Liver (tissue), 9 donors: ENCODE measurements around the gene BRSK2. TPM values are rescaled to one million over a fixed set of nuclear protein-coding genes. Genes with fewer than 3 reads are reported as not detected.

Experiments used
- DNase-seq: peaks from one replicate; pipeline ENCODE4 v3.0.0-alpha.2; 2017; ENCODE audit warnings: low spot score
- H3K27ac ChIP-seq, 2 donors: one replicate each; pipeline ENCODE4 v1.7.0; 2013; ENCODE audit warnings: inconsistent platforms in 2 of 2, low read length in 2 of 2, control low read depth in 1 of 2, low read depth in 1 of 2, mild to moderate bottlenecking in 1 of 2
- H3K27me3 ChIP-seq, 4 donors: one replicate each; pipeline versions ENCODE4 v1.6.1 to v1.7.0; 2013; ENCODE audit warnings: low read length in 3 of 4, inconsistent platforms in 1 of 4, mild to moderate bottlenecking in 1 of 4, moderate library complexity in 1 of 4; ENCODE audit not compliant: control insufficient read depth in 4 of 4, insufficient read depth in 4 of 4
- H3K36me3 ChIP-seq, 4 donors: one replicate each; pipeline versions ENCODE4 v1.6.1 to v1.7.0; 2013; ENCODE audit warnings: low read length in 3 of 4, mild to moderate bottlenecking in 3 of 4, low read depth in 1 of 4, moderate library complexity in 1 of 4; ENCODE audit not compliant: control insufficient read depth in 4 of 4, insufficient read depth in 3 of 4
- H3K4me1 ChIP-seq, 4 donors: one replicate each; pipeline versions ENCODE4 v1.6.1 to v1.7.0; 2013; ENCODE audit warnings: low read length in 3 of 4, mild to moderate bottlenecking in 3 of 4, moderate library complexity in 1 of 4; ENCODE audit not compliant: control insufficient read depth in 4 of 4, insufficient read depth in 4 of 4
- H3K4me3 ChIP-seq, 3 donors: one replicate each; pipeline versions ENCODE4 v1.6.1 to v1.7.0; 2013; ENCODE audit warnings: low read length in 3 of 3, control low read depth in 1 of 3, low read depth in 1 of 3, mild to moderate bottlenecking in 1 of 3
- H3K9ac ChIP-seq, 2 donors: one replicate each; pipeline ENCODE4 v1.7.0; 2013; ENCODE audit warnings: low read length in 2 of 2, mild to moderate bottlenecking in 2 of 2, moderate library complexity in 2 of 2, control low read depth in 1 of 2, low read depth in 1 of 2
- H3K9me3 ChIP-seq, 4 donors: one replicate each; pipeline versions ENCODE4 v1.6.1 to v1.7.0; 2013; ENCODE audit warnings: low read length in 3 of 4; ENCODE audit not compliant: control insufficient read depth in 4 of 4
- CTCF ChIP-seq: fragments of 150-350 bp; IDR thresholded peaks from 2 replicates; pipeline ENCODE4 v1.5.1; 2017; ENCODE audit warnings: improper control_type of control experiment, low read depth, low read length; ENCODE audit not compliant: missing input control
- EGR1 ChIP-seq, 2 donors: IDR thresholded peaks; 2 replicates each; pipeline ENCODE4 v1.6.1; 2016 to 2018; ENCODE audit warnings: antibody characterized with exemption in 2 of 2, low read depth in 2 of 2
- FOXA1 ChIP-seq: IDR thresholded peaks from 2 replicates; pipeline ENCODE4 v1.6.1; 2016; ENCODE audit warnings: antibody characterized with exemption
- HNF4A ChIP-seq, 2 donors: conservative IDR thresholded peaks; 2 replicates each; pipeline ENCODE4 v1.6.1; 2016; ENCODE audit warnings: antibody characterized with exemption in 2 of 2, mild to moderate bottlenecking in 2 of 2
- HNF4G ChIP-seq: IDR thresholded peaks from 2 replicates; pipeline ENCODE4 v1.6.1; 2016; ENCODE audit warnings: antibody characterized with exemption
- MAX ChIP-seq: IDR thresholded peaks from 2 replicates; pipeline ENCODE4 v1.6.1; 2016; ENCODE audit warnings: antibody characterized with exemption
- NR2F2 ChIP-seq: IDR thresholded peaks from 2 replicates; pipeline ENCODE4 v1.6.1; 2016; ENCODE audit warnings: antibody characterized with exemption
- REST ChIP-seq: IDR thresholded peaks from 2 replicates; pipeline ENCODE4 v1.6.1; 2016; ENCODE audit warnings: antibody characterized with exemption, mild to moderate bottlenecking
- RXRA ChIP-seq, 2 donors: IDR thresholded peaks; 2 replicates each; pipeline ENCODE4 v1.6.1; 2017 to 2018; ENCODE audit warnings: antibody characterized with exemption in 2 of 2, mild to moderate bottlenecking in 1 of 2
- SP1 ChIP-seq: IDR thresholded peaks from 2 replicates; pipeline ENCODE4 v1.6.1; 2018; ENCODE audit warnings: antibody characterized with exemption, mild to moderate bottlenecking
- TAF1 ChIP-seq: conservative IDR thresholded peaks from 2 replicates; pipeline ENCODE4 v1.6.1; 2016; ENCODE audit warnings: antibody characterized with exemption, mild to moderate bottlenecking
- YY1 ChIP-seq: IDR thresholded peaks from 2 replicates; pipeline ENCODE4 v1.6.1; 2016; ENCODE audit warnings: antibody characterized with exemption, mild to moderate bottlenecking
- WGBS: extraction: QIAGEN DNeasy Blood & Tissue Kit; methylation state at CpG from one replicate; pipeline ENCODE4 v1.1.7; 2013; 5-methylcytosine and 5-hydroxymethylcytosine counted together
- polyA plus RNA-seq, 2 donors: library from polyadenylated mRNA; stranded (reverse) in 1 of 2; unstranded in 1 of 2; fragments of 200-250 nt in 1 of 2; fragments of >200 nt in 1 of 2; fragmentation: Nextera tagmentation in 1 of 2; extraction: Ambion mirVana in 1 of 2; gene quantifications; one replicate each; pipeline versions ENCODE4 v1.2.1 to v1.2.3, GENCODE V29; 2013 to 2015
- total RNA-seq, 2 donors: library from RNA; depleted of rRNA; stranded (reverse); fragments of >200 nt; gene quantifications; one replicate each; pipeline ENCODE4 v1.2.3, GENCODE V29; 2014
- TF ChIP-seq, protein P1 (sequence below): IDR thresholded peaks from 2 replicates; pipeline ENCODE4 v1.6.1; 2016; ENCODE audit warnings: antibody characterized with exemption
- donor health status: healthy.
- donor health status: healthy.
- donor health status: healthy.
- donor health status: healthy.
- donor health status: healthy.

Gene BRSK2
- total and polyA plus RNA-seq, 4 donors: 0.05 to 0.17 TPM; not detected in 2

DNA sequence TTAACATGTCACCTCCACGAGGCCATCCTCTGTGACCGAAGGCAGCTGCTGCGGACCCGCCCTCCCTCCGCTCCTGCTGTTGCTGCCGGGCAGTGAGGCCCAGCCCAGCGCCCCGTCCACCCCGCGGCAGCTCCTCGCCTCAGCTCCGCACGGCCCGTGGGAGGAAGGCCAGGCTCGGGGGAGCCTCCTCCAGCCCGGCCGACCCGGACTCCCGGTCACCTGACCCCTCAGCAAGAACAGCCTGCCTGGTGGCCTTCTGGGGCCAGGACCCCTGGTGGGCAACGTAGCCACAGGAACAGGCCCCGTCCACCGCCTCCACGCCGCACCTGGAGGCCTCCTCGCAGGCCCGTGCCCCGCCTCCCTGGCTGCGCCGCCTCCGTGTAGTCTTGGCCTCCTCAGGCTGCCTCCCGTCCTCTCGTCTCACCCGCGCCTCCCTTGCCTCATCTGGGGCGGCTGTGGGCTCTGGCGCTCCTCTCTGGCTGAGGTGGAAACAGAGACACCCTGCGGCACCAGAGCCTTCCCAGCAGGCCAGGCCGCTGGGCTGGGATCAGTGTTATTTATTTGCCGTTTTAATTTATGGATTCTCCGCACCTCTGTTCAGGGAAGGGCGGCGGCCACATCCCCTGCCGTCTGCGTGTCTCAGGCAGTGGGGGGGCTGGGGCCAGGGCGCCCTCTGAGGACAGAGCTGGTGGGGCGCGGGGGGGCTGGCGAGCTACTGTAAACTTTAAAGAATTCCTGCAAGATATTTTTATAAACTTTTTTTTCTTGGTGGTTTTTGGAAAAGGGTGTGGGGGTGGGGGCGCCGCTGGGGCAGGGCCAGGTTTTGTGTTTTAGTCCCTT, 71.5 kb downstream of the BRSK2 start:
- DNase-seq: no peak
- H3K9ac ChIP-seq: no peak overlapping the region
- WGBS: 88% methylated on average over 50 of the region's 50 CpGs

DNA sequence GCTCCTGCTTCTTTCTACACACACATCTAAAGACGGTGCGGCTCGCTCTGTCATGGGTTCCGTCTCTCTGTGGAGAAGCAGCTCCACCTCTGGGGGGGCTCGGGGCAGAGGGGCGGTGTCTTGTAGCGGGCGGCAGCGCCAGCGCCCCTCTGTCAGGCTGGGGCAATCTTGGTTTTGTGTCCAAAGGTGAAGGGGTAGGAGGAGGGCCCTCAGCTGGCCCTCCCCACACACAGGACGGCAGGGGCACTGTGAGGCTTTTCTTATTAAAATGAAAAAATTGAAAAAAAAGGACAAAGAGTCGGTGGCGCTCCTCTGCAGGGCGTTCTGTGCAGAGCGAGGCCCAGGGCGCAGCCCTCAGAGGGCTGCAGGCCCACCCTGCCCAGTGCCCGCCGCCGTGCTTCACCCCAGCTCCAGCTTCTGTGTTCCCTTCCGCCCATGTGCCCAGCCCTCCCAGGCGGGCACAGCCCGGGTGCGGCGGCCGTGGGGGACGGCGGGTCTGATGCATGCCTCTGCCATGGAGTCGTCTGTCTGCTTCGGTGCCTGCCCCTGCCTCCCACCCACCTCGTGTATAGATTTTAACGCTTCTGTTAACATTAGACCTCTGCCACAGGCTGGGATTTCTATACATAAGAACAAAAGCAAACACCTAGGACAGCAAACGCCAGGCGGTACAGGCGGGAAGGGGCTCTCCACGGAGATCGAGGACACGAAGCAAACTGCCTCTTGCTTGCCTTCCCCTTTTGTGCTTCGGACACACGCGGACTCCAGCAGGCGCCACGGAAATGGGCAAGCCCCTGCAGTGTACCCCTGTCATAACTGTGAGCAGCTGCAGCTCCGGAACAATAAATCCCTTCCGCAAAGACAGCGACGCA, 72.3 kb downstream of the BRSK2 start:
- WGBS: 95% methylated on average over 46 of the region's 46 CpGs
- H3K27me3 ChIP-seq: no peaks in the 10 kb centered on the region
- H3K4me1 ChIP-seq: peaks cover 0 to 3% (median 0%) of the 10 kb centered on the region in 4 donors
- H3K36me3 ChIP-seq: peaks cover 0 to 3% (median 1%) of the 10 kb centered on the region in 4 donors
- H3K9ac ChIP-seq: no peak overlapping the region
- TF ChIP-seq HNF4A (conservative IDR thresholded peaks at IDR 0.05) (no peak), FOXA1 (no peak), REST (no peak), NR2F2 (no peak), YY1 (no peak), TAF1 (no peak), MAX (no peak), RXRA (IDR thresholded peaks at IDR 0.05) (no peak), EGR1 (IDR thresholded peaks at IDR 0.05; ENCODE audit: low read depth in 2 of 2) (no peak)
- TF ChIP-seq, protein P1, sequence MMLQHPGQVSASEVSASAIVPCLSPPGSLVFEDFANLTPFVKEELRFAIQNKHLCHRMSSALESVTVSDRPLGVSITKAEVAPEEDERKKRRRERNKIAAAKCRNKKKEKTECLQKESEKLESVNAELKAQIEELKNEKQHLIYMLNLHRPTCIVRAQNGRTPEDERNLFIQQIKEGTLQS: no peak
- no peak overlapping the region for H3K4me3 ChIP-seq
- DNase-seq: no peak
- no peaks in the 10 kb centered on the region for H3K9me3 ChIP-seq
- H3K27ac ChIP-seq: no peak overlapping the region

More for the DNA sequence above, 71.5 kb downstream of the BRSK2 start:
- Histone ChIP-seq H3K36me3 (peaks cover 0 to 2% (median 0%) of the 10 kb centered on the region in 4 donors), H3K4me3 (no peak overlapping the region), H3K9me3 (no peaks in the 10 kb centered on the region), H3K27me3 (no peaks in the 10 kb centered on the region), H3K4me1 (peaks cover 0 to 3% (median 0%) of the 10 kb centered on the region in 4 donors), H3K27ac (no peak overlapping the region)
- TF ChIP-seq HNF4G (no peak), HNF4A (conservative IDR thresholded peaks at IDR 0.05) (no peak), TAF1 (no peak)

- Histone ChIP-seq H3K4me3 (no peak overlapping the region), H3K9ac (no peak overlapping the region), H3K27ac (no peak overlapping the region), H3K9me3 (no peaks in the 10 kb centered on the region), H3K4me1 (peaks cover 0 to 3% (median 0%) of the 10 kb centered on the region in 4 donors), H3K27me3 (no peaks in the 10 kb centered on the region), H3K36me3 (peaks cover 0 to 3% (median 1%) of the 10 kb centered on the region in 4 donors)
- 93% methylated on average over 13 of the region's 13 CpGs for WGBS
- DNase-seq: no peak
- TF ChIP-seq SP1 (no peak), RXRA (IDR thresholded peaks at IDR 0.05) (no peak), REST (no peak), FOXA1 (no peak), HNF4A (conservative IDR thresholded peaks at IDR 0.05) (no peak), HNF4G (no peak), MAX (no peak), YY1 (no peak), NR2F2 (no peak), CTCF (no peak)
- TF ChIP-seq, protein P1: no peak
Observed at GRCh38 chr11:1462698-1462975, 72.9 kb downstream of the BRSK2 start.
